Stimulated activated CD8-positive, alpha-beta memory T cell treated with anti-CD3 and anti-CD28 coated beads, Interleukin-7, amount 100 ng/mL, for 24 hours (primary cell): ENCODE results near the gene BMX.

Experiments used
- DNase-seq: peaks from one replicate; pipeline ENCODE4 v3.0.0-alpha.2; 2020; ENCODE audit warnings: low read depth

BMX gene

GRCh38 chrX:15507005-15507404, 6.4 kb downstream of the BMX start:
- no peak for DNase-seq

- DNase-seq: no peak
Measured at GRCh38 chrX:15509845-15510244, 9.2 kb downstream of the BMX start.

GRCh38 chrX:15511563-15511962, 11.0 kb downstream of the BMX start:
- no peak for DNase-seq

GRCh38 chrX:15512401-15512965, 11.9 kb downstream of the BMX start:
- no peak for DNase-seq

- DNase-seq: no peak
Measured at GRCh38 chrX:15514279-15514678, 13.7 kb downstream of the BMX start.

- DNase-seq: no peak
Measured at GRCh38 chrX:15515931-15516330, 15.3 kb downstream of the BMX start.

- DNase-seq: no peak
Measured at GRCh38 chrX:15522464-15522863, 21.9 kb downstream of the BMX start.

- DNase-seq: no peak
Measured at GRCh38 chrX:15523088-15523487, 22.5 kb downstream of the BMX start.

GRCh38 chrX:15524417-15524816, 23.8 kb downstream of the BMX start:
- DNase-seq: no peak

- DNase-seq: no peak
Measured at GRCh38 chrX:15525664-15526416, 25.2 kb downstream of the BMX start.

GRCh38 chrX:15529165-15529564, 28.6 kb downstream of the BMX start:
- no peak for DNase-seq

GRCh38 chrX:15530318-15530717, 29.7 kb downstream of the BMX start:
- DNase-seq: no peak

- no peak for DNase-seq
Measured at GRCh38 chrX:15546745-15547144, 46.1 kb downstream of the BMX start.

- DNase-seq: no peak
Measured at GRCh38 chrX:15547356-15547755, 46.7 kb downstream of the BMX start.

GRCh38 chrX:15549189-15550012, 48.8 kb downstream of the BMX start:
- DNase-seq: no peak

GRCh38 chrX:15559227-15559626, 58.6 kb downstream of the BMX start:
- DNase-seq: no peak

- no peak for DNase-seq
Measured at GRCh38 chrX:15560924-15561323, 60.3 kb downstream of the BMX start.

GRCh38 chrX:15563056-15563455, 62.4 kb downstream of the BMX start:
- no peak for DNase-seq

- DNase-seq: no peak
Measured at GRCh38 chrX:15564981-15565579, 64.5 kb downstream of the BMX start.

GRCh38 chrX:15566244-15566643, 65.6 kb downstream of the BMX start:
- no peak for DNase-seq

GRCh38 chrX:15567267-15567666, 66.7 kb downstream of the BMX start:
- no peak for DNase-seq

GRCh38 chrX:15567886-15568616, 67.4 kb downstream of the BMX start:
- DNase-seq: no peak
